Spleen (tissue), 7 donors: ENCODE measurements around the gene RGS19.
A peak's percentile ranks its signal among the peaks of the same experiment; 100 is the strongest.

ENCODE experiments used
- POLR2A ChIP-seq, 3 donors: fragments of 450-650 bp; IDR thresholded peaks; one replicate each; pipeline ENCODE4 v1.5.1; 2017; ENCODE audit warnings: antibody characterized with exemption in 3 of 3, mild to moderate bottlenecking in 1 of 3
- TF ChIP-seq, protein P1 (sequence below), 11 experiments: fragments of 200-600 bp in 7 of 11; fragments of 450-650 bp in 4 of 11; sonication (generic) in 4 of 11; IDR thresholded peaks in 8 of 11; conservative IDR thresholded peaks in 3 of 11; 1 replicate in 7 of 11; 2 replicates in 4 of 11; pipeline versions ENCODE4 v1.4.0 to v1.8.0; 2016 to 2021; ENCODE audit warnings: antibody characterized with exemption in 11 of 11, inconsistent platforms in 4 of 11, mild to moderate bottlenecking in 1 of 11
- donor health status: DM: no; HTN: no; CAD: no; lungs with moderate emphysema.
- donor health status: DM: no; HTN: no; CAD: no.
- donor health status: DM: no; HTN: no; CAD: no.

DNA sequence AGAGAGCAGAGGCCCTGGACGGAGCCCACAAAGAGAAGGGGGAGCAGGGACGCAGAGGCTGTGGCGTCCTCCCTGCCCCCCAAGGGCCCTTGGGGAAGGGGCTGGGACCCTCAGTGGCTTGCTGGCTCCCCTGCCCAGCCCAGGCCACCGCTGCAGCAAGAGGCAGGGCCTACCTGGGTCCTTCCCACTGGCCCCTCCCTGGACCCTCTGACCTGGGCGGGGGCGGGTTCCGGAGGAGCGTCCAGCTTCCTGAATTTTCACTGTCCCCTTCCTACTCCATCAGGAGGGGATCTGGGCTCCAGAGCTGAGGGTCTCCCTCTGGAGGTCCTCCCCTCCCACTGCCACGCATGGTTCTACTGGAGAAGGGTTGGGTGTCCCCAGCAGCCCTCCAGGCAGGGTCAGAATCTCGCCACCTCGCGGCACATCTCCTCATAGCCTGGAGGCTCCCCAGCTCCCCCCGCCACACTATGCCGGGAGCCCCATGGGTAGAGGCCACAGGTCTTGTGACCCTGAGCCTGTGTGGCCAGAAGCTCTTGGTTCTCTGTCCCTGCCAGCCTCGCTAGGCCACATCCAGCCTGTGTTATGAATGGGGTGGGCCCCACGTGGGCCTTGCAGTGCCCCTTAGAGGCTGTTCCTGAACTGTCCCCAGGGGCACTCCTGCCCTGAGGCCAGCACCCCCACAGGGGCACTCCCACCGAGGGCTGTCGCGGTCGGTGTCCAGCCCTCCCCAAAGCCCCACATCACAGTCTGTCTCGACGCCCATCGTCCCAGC lies 28.9 kb downstream of the RGS19 start:
- TF ChIP-seq POLR2A (IDR thresholded peaks at IDR 0.05): no peak
- TF ChIP-seq, protein P1, sequence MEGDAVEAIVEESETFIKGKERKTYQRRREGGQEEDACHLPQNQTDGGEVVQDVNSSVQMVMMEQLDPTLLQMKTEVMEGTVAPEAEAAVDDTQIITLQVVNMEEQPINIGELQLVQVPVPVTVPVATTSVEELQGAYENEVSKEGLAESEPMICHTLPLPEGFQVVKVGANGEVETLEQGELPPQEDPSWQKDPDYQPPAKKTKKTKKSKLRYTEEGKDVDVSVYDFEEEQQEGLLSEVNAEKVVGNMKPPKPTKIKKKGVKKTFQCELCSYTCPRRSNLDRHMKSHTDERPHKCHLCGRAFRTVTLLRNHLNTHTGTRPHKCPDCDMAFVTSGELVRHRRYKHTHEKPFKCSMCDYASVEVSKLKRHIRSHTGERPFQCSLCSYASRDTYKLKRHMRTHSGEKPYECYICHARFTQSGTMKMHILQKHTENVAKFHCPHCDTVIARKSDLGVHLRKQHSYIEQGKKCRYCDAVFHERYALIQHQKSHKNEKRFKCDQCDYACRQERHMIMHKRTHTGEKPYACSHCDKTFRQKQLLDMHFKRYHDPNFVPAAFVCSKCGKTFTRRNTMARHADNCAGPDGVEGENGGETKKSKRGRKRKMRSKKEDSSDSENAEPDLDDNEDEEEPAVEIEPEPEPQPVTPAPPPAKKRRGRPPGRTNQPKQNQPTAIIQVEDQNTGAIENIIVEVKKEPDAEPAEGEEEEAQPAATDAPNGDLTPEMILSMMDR (IDR thresholded peaks at IDR 0.05 in 8 of 11, conservative IDR thresholded peaks at IDR 0.05 in 3 of 11): peak in 1 of 11 experiments; percentile 19
